ENCODE measurements around the gene PEX3.
A peak's percentile ranks its signal among the peaks of the same experiment; 100 is the strongest.
"Not testable (repeated sequence)": the region's sequence is repeated elsewhere in the genome, so short reads cannot be mapped to it uniquely, and the experiment has no call there.

PEX3 gene

GRCh38 chr6:143450453-143451371 is at the start of gene PEX3, which contains the start of gene ADAT2:
PEX3 (plus strand) TSS chr6:143450805; CDS start chr6:143451043, 238 bp downstream.
ADAT2 (minus strand) TSS chr6:143450695; CDS start chr6:143450658, 37 bp downstream.
- peak; percentile 82 for DNase-seq

GRCh38 chr6:143401068-143401446 is 49.5 kb upstream of the PEX3 start:
- no peak for DNase-seq

GRCh38 chr6:143401636-143402370 is 48.8 kb upstream of the PEX3 start:
- DNase-seq = no peak

GRCh38 chr6:143402721-143403336 is 47.8 kb upstream of the PEX3 start:
- DNase-seq = no peak

GRCh38 chr6:143405373-143406154 is 45.0 kb upstream of the PEX3 start:
- DNase-seq = no peak

- DNase-seq = no peak
These were observed 43.9 kb upstream of the PEX3 start for GRCh38 chr6:143406673-143407072.

- no peak for DNase-seq
These were observed 42.3 kb upstream of the PEX3 start for GRCh38 chr6:143408151-143408786.

- no peak for DNase-seq
These were observed 41.8 kb upstream of the PEX3 start for GRCh38 chr6:143408787-143409162.

GRCh38 chr6:143410859-143411270 is 39.7 kb upstream of the PEX3 start:
- DNase-seq = no peak

- no peak for DNase-seq
These were observed 35.8 kb upstream of the PEX3 start for GRCh38 chr6:143414769-143415168.

GRCh38 chr6:143419526-143419925 is 31.1 kb upstream of the PEX3 start:
- DNase-seq = no peak

GRCh38 chr6:143426026-143426425 is 24.6 kb upstream of the PEX3 start:
- no peak for DNase-seq

GRCh38 chr6:143427109-143427817 is 23.3 kb upstream of the PEX3 start:
- DNase-seq = no peak

- peak; percentile 19 for DNase-seq
These were observed 20.6 kb upstream of the PEX3 start for GRCh38 chr6:143429970-143430369.

GRCh38 chr6:143431226-143431625 is 19.4 kb upstream of the PEX3 start:
- DNase-seq = no peak

GRCh38 chr6:143432588-143432987 is 18.0 kb upstream of the PEX3 start:
- DNase-seq = no peak

GRCh38 chr6:143441010-143441409 is 9.6 kb upstream of the PEX3 start:
- DNase-seq = no peak

GRCh38 chr6:143441680-143442545 is 8.7 kb upstream of the PEX3 start:
- DNase-seq = no peak

- DNase-seq = no peak
These were observed 7.5 kb upstream of the PEX3 start for GRCh38 chr6:143443096-143443495.

- not testable (repeated sequence) for DNase-seq
These were observed 2.7 kb upstream of the PEX3 start for GRCh38 chr6:143447865-143448264.

Data from NCI-H1092 (cell line).